GM12891 (cell line): Measurements from ENCODE around the gene LRRC32.

Source experiments
- DNase-seq: peaks from one replicate; pipeline ENCODE4 v3.0.0; 2011; ENCODE audit warnings: low spot score; ENCODE audit not compliant: insufficient read length
- FAIRE-seq: peaks from 2 replicates; lab custom pipeline; 2011; peaks lifted over from hg19 to GRCh38; lab: Jason Lieb, UNC
- PAX5 ChIP-seq: IDR thresholded peaks from 2 replicates; pipeline ENCODE4 v1.6.1; 2011; ENCODE audit warnings: low read length, moderate library complexity, mild to moderate bottlenecking; ENCODE audit not compliant: insufficient read depth, severe bottlenecking
- POLR2A ChIP-seq: IDR thresholded peaks from 2 replicates; pipeline ENCODE4 v1.6.1; 2011; ENCODE audit warnings: low read depth, low read length, control low read depth
- POLR2AphosphoS5 ChIP-seq: IDR thresholded peaks from 2 replicates; pipeline ENCODE4 v1.6.1; 2011; ENCODE audit warnings: low read depth, low read length, control low read depth
- POU2F2 ChIP-seq: IDR thresholded peaks from 2 replicates; pipeline ENCODE4 v1.6.1; 2011; ENCODE audit warnings: low read depth, mild to moderate bottlenecking, control low read depth, low read length, moderate library complexity
- SPI1 ChIP-seq: IDR thresholded peaks from 2 replicates; pipeline ENCODE4 v1.6.1; 2011; ENCODE audit warnings: low read depth, low read length, control low read depth
- TAF1 ChIP-seq: IDR thresholded peaks from 2 replicates; pipeline ENCODE4 v1.6.1; 2011; ENCODE audit warnings: low read depth, low read length, control low read depth

The LRRC32 gene

GRCh38 chr11:76659672-76660532, 10.6 kb downstream of the LRRC32 start:
- DNase-seq (no peak), FAIRE-seq (no peak)
- TF ChIP-seq POLR2AphosphoS5 (no peak), POU2F2 (no peak), SPI1 (no peak), POLR2A (no peak), TAF1 (no peak), PAX5 (no peak)

- TF ChIP-seq POLR2A, result no peak
- no peak for TF ChIP-seq TAF1
- no peak for TF ChIP-seq SPI1
- TF ChIP-seq POU2F2, result no peak
- TF ChIP-seq POLR2AphosphoS5, result no peak
- no peak for TF ChIP-seq PAX5
- DNase-seq (no peak), FAIRE-seq (no peak)
These were observed 11.6 kb downstream of the LRRC32 start for GRCh38 chr11:76658651-76659650.

GRCh38 chr11:76658231-76658630, 12.3 kb downstream of the LRRC32 start:
- TF ChIP-seq PAX5, result no peak
- DNase-seq (no peak), FAIRE-seq (no peak)

GRCh38 chr11:76657187-76658170, 13.1 kb downstream of the LRRC32 start:
- no peak for DNase-seq
- TF ChIP-seq SPI1, result no peak
- no peak for TF ChIP-seq TAF1
- no peak for TF ChIP-seq PAX5
- no peak for TF ChIP-seq POU2F2
- no peak for TF ChIP-seq POLR2A
- TF ChIP-seq POLR2AphosphoS5, result no peak
- no peak for FAIRE-seq

- no peak for FAIRE-seq
- no peak for DNase-seq
- TF ChIP-seq POLR2AphosphoS5 (no peak), TAF1 (no peak), POU2F2 (no peak), POLR2A (no peak), SPI1 (no peak), PAX5 (no peak)
These were observed 13.9 kb downstream of the LRRC32 start for GRCh38 chr11:76656571-76657081.

GRCh38 chr11:76656050-76656531, 14.5 kb downstream of the LRRC32 start:
- TF ChIP-seq TAF1 (no peak), SPI1 (no peak)
- FAIRE-seq (no peak), DNase-seq (no peak)

- TF ChIP-seq SPI1 (no peak), POU2F2 (no peak), POLR2AphosphoS5 (no peak), PAX5 (no peak), POLR2A (no peak), TAF1 (no peak)
- FAIRE-seq (no peak), DNase-seq (no peak)
These were observed 15.0 kb downstream of the LRRC32 start for GRCh38 chr11:76655501-76656049.

- FAIRE-seq, result no peak
These were observed 15.6 kb downstream of the LRRC32 start for GRCh38 chr11:76654980-76655379.

More at GRCh38 chr11:76654980-76655379, 15.6 kb downstream of the LRRC32 start:
- no peak for DNase-seq
- TF ChIP-seq SPI1 (no peak), TAF1 (no peak), POU2F2 (no peak), POLR2AphosphoS5 (no peak), POLR2A (no peak), PAX5 (no peak)
